B cell (primary cell): ENCODE measurements around the gene IKBKG. TPM values are rescaled to one million over a fixed set of nuclear protein-coding genes. Genes with fewer than 3 reads are reported as not detected.
"Not testable (repeated sequence)": the region's sequence is repeated elsewhere in the genome, so short reads cannot be mapped to it uniquely, and the experiment has no call there.

ENCODE experiments used
- ATAC-seq: fragments of 200-7000 bp; cut with Tn5 transposase; one replicate; pipeline ENCODE4 v1.10.0; 2021; ENCODE audit warnings: low read depth, mild to moderate bottlenecking, moderate number of reproducible peaks, moderate library complexity
- CTCF ChIA-PET: fragments of 350-600 bp; sonication (Branson Sonifier 250); formaldehyde crosslinking; loops from one replicate; lab custom pipeline; 2021; ENCODE audit warnings: antibody characterized with exemption, inconsistent platforms; lab: Charles Lee
- POLR2A ChIA-PET: fragments of 350-600 bp; sonication (Branson Sonifier 250); formaldehyde crosslinking; loops from one replicate; lab custom pipeline; 2021; ENCODE audit warnings: antibody characterized with exemption; lab: Charles Lee
- DNase-seq: peaks from one replicate; pipeline ENCODE4 v3.0.0; 2013
- H2AFZ ChIP-seq: 2 replicates; pipeline ENCODE4 v1.6.1; 2012; ENCODE audit warnings: mild to moderate bottlenecking, low read depth, low read length; ENCODE audit not compliant: insufficient read depth, poor library complexity, severe bottlenecking
- H3K27ac ChIP-seq, 2 donors: 1 replicate in 1 of 2; 2 replicates in 1 of 2; pipeline ENCODE4 v1.5.1; 2012 to 2013; ENCODE audit warnings: low read length in 2 of 2, mild to moderate bottlenecking in 2 of 2, moderate library complexity in 1 of 2
- H3K27me3 ChIP-seq, 4 experiments: fragments of 200-600 bp in 1 of 4; sonication (generic) in 1 of 4; replicated peaks in 1 of 4; 1 replicate in 2 of 4; 2 replicates in 2 of 4; pipeline versions ENCODE4 v1.6.1 to v1.7.0; 2013 to 2016; ENCODE audit warnings: low read length in 3 of 4, mild to moderate bottlenecking in 2 of 4, mixed read lengths in 1 of 4, moderate library complexity in 1 of 4; ENCODE audit not compliant: insufficient read depth in 4 of 4, control insufficient read depth in 3 of 4; ENCODE audit errors: control extremely low read depth in 1 of 4
- H3K36me3 ChIP-seq, 2 experiments: replicated peaks in 1 of 2; 1 replicate in 1 of 2; 2 replicates in 1 of 2; pipeline versions ENCODE4 v1.6.1 to v1.7.1; 2013; ENCODE audit warnings: low read length in 1 of 2; ENCODE audit not compliant: insufficient read depth in 2 of 2, control insufficient read depth in 1 of 2; ENCODE audit errors: control extremely low read depth in 1 of 2, extremely low read depth in 1 of 2
- H3K4me1 ChIP-seq, 2 donors: fragments of 200-600 bp in 1 of 2; sonication (generic) in 1 of 2; 1 replicate in 1 of 2; 2 replicates in 1 of 2; pipeline versions ENCODE4 v1.5.1 to v1.6.1; 2013 to 2017; ENCODE audit warnings: low read length in 2 of 2; ENCODE audit not compliant: control insufficient read depth in 2 of 2, insufficient read depth in 2 of 2
- H3K4me2 ChIP-seq: replicated peaks from 2 replicates; pipeline ENCODE3; 2012; ENCODE audit warnings: mild to moderate bottlenecking, low read depth, low read length; ENCODE audit not compliant: poor library complexity, severe bottlenecking
- H3K4me3 ChIP-seq, 5 experiments: fragments of 200-600 bp in 1 of 5; sonication (generic) in 1 of 5; 1 replicate in 3 of 5; 2 replicates in 2 of 5; pipeline versions ENCODE4 v1.5.1 to v1.7.0; 2011 to 2016; ENCODE audit warnings: low read length in 4 of 5, mild to moderate bottlenecking in 4 of 5, low read depth in 2 of 5, control low read depth in 1 of 5, moderate library complexity in 1 of 5; ENCODE audit not compliant: insufficient read depth in 1 of 5; ENCODE audit errors: control extremely low read depth in 1 of 5, extremely low read depth in 1 of 5
- H3K79me2 ChIP-seq: fragments of 200-600 bp; sonication (generic); one replicate; pipeline ENCODE4 v1.6.0; 2016; ENCODE audit warnings: low read length; ENCODE audit not compliant: control insufficient read depth, insufficient read depth
- H3K9ac ChIP-seq: fragments of 200-600 bp; sonication (generic); 2 replicates; pipeline ENCODE4 v1.6.1; 2017; ENCODE audit warnings: mild to moderate bottlenecking, low read length, moderate library complexity
- H3K9me3 ChIP-seq, 3 donors: one replicate each; pipeline versions ENCODE4 v1.6.1 to v1.7.1; 2013; ENCODE audit warnings: low read length in 2 of 3; ENCODE audit not compliant: control insufficient read depth in 2 of 3, insufficient read depth in 1 of 3; ENCODE audit errors: control extremely low read depth in 1 of 3
- H4K20me1 ChIP-seq: 2 replicates; pipeline ENCODE4 v1.6.0; 2012; ENCODE audit warnings: mild to moderate bottlenecking, low read length; ENCODE audit not compliant: insufficient read depth, control insufficient read depth, poor library complexity, severe bottlenecking
- H3K27ac Mint-ChIP-seq: one replicate; pipeline ENCODE4 v1.8.0; 2021; ENCODE audit warnings: mixed read lengths
- H3K27me3 Mint-ChIP-seq: one replicate; pipeline ENCODE4 v1.8.0; 2021; ENCODE audit warnings: mixed read lengths
- H3K4me1 Mint-ChIP-seq: one replicate; pipeline ENCODE4 v1.8.0; 2021; ENCODE audit warnings: mixed read lengths
- H3K4me3 Mint-ChIP-seq: one replicate; pipeline ENCODE4 v1.8.0; 2021; ENCODE audit warnings: mixed read lengths
- H3K9me3 Mint-ChIP-seq: one replicate; pipeline ENCODE4 v1.8.0; 2022; ENCODE audit warnings: mixed read lengths; ENCODE audit not compliant: insufficient read depth
- EZH2 ChIP-seq: IDR thresholded peaks from 2 replicates; pipeline ENCODE4 v1.6.1; 2012; ENCODE audit warnings: borderline replicate concordance, low read depth, mild to moderate bottlenecking, moderate library complexity, low read length; ENCODE audit not compliant: insufficient read depth, poor library complexity, severe bottlenecking
- WGBS: methylation state at CpG from one replicate; pipeline ENCODE4 v1.1.5; 2013; ENCODE audit warnings: missing lambda C conversion rate; ENCODE audit not compliant: insufficient coverage; 5-methylcytosine and 5-hydroxymethylcytosine counted together
- intact Hi-C: fragments of 100-400 bp; cut with micrococcal nuclease; formaldehyde crosslinking; loops from one replicate; pipeline ENCODE4 v1.10.0; 2022
- polyA minus RNA-seq: library from RNA; depleted of rRNA, polyadenylated mRNA; stranded (reverse); fragments of >200 nt; gene quantifications from 2 replicates; pipeline ENCODE4 v1.2.3, GENCODE V29; 2012
- polyA plus RNA-seq: library from polyadenylated mRNA; depleted of rRNA; stranded (reverse); fragments of >200 nt; gene quantifications from 2 replicates; pipeline ENCODE4 v1.2.3, GENCODE V29; 2012
- total RNA-seq, 2 donors: library from RNA; stranded (reverse); fragments of 120-200 nt in 1 of 2; gene quantifications; 1 replicate in 1 of 2; 2 replicates in 1 of 2; pipeline versions ENCODE4 v1.2.3 to v1.2.4, GENCODE V29; 2013 to 2022
- TF ChIP-seq, protein P1 (sequence below): fragments of 200-600 bp; IDR thresholded peaks from one replicate; pipeline ENCODE4 v1.8.0; 2022; ENCODE audit warnings: antibody characterized with exemption, mild to moderate bottlenecking

Gene IKBKG, protein sequence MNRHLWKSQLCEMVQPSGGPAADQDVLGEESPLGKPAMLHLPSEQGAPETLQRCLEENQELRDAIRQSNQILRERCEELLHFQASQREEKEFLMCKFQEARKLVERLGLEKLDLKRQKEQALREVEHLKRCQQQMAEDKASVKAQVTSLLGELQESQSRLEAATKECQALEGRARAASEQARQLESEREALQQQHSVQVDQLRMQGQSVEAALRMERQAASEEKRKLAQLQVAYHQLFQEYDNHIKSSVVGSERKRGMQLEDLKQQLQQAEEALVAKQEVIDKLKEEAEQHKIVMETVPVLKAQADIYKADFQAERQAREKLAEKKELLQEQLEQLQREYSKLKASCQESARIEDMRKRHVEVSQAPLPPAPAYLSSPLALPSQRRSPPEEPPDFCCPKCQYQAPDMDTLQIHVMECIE
- total RNA-seq (65.1 and 72.0 TPM in 2 replicates), polyA plus RNA-seq (43.9 and 46.7 TPM in 2 replicates), polyA minus RNA-seq (29.2 and 31.7 TPM in 2 replicates)
- 18.9 TPM for total RNA-seq (2013)

DNA sequence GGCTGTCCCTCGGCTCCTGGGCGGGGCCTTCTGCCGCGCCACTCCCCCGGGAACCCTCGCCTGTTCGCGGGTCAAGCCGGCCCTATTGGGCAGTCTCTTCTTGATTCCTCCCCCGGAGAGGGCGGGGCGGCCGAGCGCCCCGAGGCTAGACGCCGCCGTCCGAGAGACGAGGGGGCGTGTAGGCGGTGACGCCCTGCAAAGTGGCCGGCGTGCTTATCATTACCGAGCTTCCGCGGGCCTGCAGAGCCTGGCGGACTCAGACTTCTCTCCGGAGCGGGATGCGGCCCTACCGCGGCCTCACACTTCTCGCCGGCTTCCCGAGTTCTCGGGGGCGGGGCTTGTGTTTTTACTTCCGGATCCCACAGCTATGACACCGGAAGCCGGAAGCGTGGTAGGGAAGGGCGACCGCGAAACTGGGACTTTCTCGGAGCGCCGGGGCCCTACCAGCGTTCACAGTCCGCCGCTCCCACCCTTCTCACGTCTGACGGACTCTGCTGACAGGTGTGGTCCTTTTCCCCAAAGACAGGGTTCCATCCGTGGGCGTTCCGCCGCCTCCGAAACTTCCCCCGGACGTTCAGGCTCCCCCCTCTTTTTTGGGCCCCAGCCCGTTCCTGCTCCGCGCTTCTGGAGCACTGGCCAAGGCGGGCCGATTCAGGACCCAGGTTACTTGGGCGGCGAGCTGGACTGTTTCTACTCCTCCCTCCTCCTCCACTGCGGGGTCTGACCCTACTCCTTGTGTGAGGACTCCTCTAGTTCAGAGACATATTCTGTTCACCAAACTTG lies at the start of gene IKBKG:
TSS of gene IKBKG (plus strand) at position 376 of the 783 bp plus-strand sequence. CDS start 4,383 bp downstream, outside the sequence.
- TF ChIP-seq, protein P1, sequence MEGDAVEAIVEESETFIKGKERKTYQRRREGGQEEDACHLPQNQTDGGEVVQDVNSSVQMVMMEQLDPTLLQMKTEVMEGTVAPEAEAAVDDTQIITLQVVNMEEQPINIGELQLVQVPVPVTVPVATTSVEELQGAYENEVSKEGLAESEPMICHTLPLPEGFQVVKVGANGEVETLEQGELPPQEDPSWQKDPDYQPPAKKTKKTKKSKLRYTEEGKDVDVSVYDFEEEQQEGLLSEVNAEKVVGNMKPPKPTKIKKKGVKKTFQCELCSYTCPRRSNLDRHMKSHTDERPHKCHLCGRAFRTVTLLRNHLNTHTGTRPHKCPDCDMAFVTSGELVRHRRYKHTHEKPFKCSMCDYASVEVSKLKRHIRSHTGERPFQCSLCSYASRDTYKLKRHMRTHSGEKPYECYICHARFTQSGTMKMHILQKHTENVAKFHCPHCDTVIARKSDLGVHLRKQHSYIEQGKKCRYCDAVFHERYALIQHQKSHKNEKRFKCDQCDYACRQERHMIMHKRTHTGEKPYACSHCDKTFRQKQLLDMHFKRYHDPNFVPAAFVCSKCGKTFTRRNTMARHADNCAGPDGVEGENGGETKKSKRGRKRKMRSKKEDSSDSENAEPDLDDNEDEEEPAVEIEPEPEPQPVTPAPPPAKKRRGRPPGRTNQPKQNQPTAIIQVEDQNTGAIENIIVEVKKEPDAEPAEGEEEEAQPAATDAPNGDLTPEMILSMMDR: no peak
- no peak for TF ChIP-seq EZH2
- H3K4me1 ChIP-seq: peaks cover 16 to 42% of the 10 kb centered on the region in 2 donors
- peaks cover 46% of the 10 kb centered on the region for H3K79me2 ChIP-seq
- ChIA-PET POLR2A (interaction anchor here (1.2 to 1.3 kb wide), 2 partner anchors 138 to 149 kb away, joined by 3 to 4 read pairs; partner anchors contain the start of genes DNASE1L1 and RPL10), CTCF (no interaction called here)
- no peaks in the 10 kb centered on the region for H3K27me3 Mint-ChIP-seq
- peak within 1 kb of the TSS; percentile 72 for H3K4me2 ChIP-seq
- peaks cover 0 to 7% of the 10 kb centered on the region in 2 experiments for H3K36me3 ChIP-seq
- ATAC-seq (peak; percentile 84), DNase-seq (peak; percentile 94)
- H3K4me3 Mint-ChIP-seq: peak within 1 kb of the TSS; percentile 94
- H3K9me3 ChIP-seq: no peaks in the 10 kb centered on the region
- intact Hi-C loops: no loop called here
- H4K20me1 ChIP-seq: peaks cover 17% of the 10 kb centered on the region
- H3K27ac ChIP-seq: peak within 1 kb of the TSS; percentile 83 to 85
- peak within 1 kb of the TSS; percentile 60 for H2AFZ ChIP-seq
- H3K27ac Mint-ChIP-seq: peak within 1 kb of the TSS; percentile 88
- peak within 1 kb of the TSS; percentile 82 for H3K9ac ChIP-seq
- no peaks in the 10 kb centered on the region for H3K27me3 ChIP-seq
- peak within 1 kb of the TSS; percentile 68 to 91 (median 70) for H3K4me3 ChIP-seq
- H3K9me3 Mint-ChIP-seq: no peaks in the 10 kb centered on the region
- under 1% methylated on average over 67 of the region's 69 CpGs for WGBS
- H3K4me1 Mint-ChIP-seq: peaks cover 41% of the 10 kb centered on the region

DNA sequence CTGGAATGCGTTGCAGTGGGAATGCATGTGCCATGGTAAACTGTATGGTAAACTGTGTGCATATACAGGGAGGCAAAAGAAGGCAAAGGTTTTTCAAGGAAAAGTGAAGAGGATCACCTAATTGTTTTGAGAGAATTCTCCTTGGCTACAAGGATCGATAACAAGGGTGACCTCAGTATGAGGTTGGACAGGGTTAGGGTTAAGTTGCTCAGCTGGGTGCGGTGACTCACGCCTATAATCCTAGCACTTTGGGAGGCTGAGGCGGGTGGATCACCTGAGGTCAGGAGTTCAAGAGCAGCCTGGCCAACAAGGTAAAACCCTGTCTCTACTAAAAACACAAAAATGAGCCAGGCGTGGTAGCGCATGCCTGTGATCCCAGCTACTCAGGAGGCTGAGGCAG lies 46.0 kb upstream of the IKBKG start:
- H2AFZ ChIP-seq, H3K9ac ChIP-seq, H3K27ac Mint-ChIP-seq, H4K20me1 ChIP-seq, H3K4me1 Mint-ChIP-seq, H3K9me3 Mint-ChIP-seq, ATAC-seq, H3K4me3 ChIP-seq, H3K9me3 ChIP-seq, H3K4me3 Mint-ChIP-seq, CTCF ChIA-PET, DNase-seq, H3K36me3 ChIP-seq, H3K27me3 Mint-ChIP-seq, H3K27me3 ChIP-seq, H3K4me2 ChIP-seq, H3K27ac ChIP-seq, intact Hi-C loops, H3K79me2 ChIP-seq: not testable (repeated sequence)
- POLR2A ChIA-PET: interaction anchor here (0.6 kb wide), 1 partner anchor 100 kb away, joined by 4 read pairs; no protein-coding TSS in a partner anchor
- peaks cover 0 to 11% of the 10 kb centered on the region in 2 donors for H3K4me1 ChIP-seq
- WGBS: 93% methylated on average over 3 of the region's 7 CpGs
